ENCODE results near the gene APRT. TPM values are rescaled to one million over a fixed set of nuclear protein-coding genes. Genes with fewer than 3 reads are reported as not detected.

APRT gene
- total and polyA plus RNA-seq, 9 of the 15 experiments (the other 6 are each of a cell fraction or from before 2014, with no cell fraction given), result 41.7 to 409 (median 146) TPM

DNA sequence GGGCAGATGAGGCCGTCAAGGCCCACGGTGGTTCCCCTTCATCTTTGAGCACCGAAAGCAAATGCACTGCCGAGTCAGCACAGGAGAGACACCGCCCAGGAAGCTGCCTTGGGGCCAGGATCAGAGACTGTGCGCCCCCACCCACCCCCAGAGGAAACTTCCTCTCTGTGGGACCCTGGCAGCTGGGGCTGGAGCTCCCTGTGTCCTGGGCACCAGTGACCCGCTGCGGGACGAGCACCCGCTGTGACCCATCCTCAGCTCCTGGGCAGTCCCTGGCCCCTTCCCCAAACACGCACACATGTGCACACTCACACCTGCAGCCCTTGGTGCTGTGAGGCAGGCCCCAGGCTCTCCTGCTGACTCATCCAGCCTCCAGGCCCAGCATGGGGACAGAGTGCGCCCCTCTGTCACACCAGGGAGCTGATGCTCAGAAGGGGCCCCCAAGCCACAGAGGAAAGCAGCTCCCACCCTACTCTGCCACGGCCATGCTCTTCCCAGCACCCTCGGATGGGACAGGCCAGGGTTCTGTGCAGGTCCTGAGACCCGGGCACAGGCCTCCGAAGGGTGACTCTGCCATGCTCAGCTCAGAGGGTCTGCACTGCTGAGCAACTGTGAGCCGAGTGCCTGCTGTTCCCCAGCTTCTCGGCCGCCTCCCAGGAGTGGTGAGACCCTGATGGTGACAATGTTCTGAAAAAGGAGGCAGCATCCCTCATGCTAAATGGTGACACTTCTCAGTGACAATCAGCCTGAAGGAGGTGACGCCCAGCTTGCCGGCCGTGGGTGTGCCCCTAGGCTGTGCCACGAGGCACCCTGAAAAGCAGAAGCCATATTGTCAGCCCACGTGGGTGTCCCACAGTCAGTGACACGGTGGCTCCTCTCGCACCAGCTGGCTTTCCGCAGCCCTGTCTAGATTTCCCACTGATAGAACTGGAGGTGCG, 30.3 kb downstream of the APRT start (continued):
- TF ChIP-seq EP400 (IDR thresholded peaks at IDR 0.05) (peak; percentile 86), ZNF740 (CRISPR knock-in tag; IDR thresholded peaks at IDR 0.05) (peak; percentile 69; the same call in 1 of the 2 replicates), ZNF740 (tag; IDR thresholded peaks at IDR 0.05) (peak in 1 of 2 experiments; percentile 36; a peak in 1 of 4 replicates), NFIC (IDR thresholded peaks at IDR 0.05) (peak; percentile 22; the same call in 1 of the 2 replicates), HDAC8 (tag; IDR thresholded peaks at IDR 0.05) (0 out of 2 replicates have a peak, but pooled peaks have one; percentile 33), CTCFL (IDR thresholded peaks at IDR 0.05; ENCODE audit: borderline replicate concordance, insufficient read depth, low read depth, low read length, poor library complexity, severe bottlenecking) (no peak), BHLHE40 (IDR thresholded peaks at IDR 0.05; ENCODE audit: low read length) (0 out of 2 replicates have a peak, but pooled peaks have one; percentile 44), XRCC5 (IDR thresholded peaks at IDR 0.05; ENCODE audit: low read depth, low read length) (no peak), POLR2H (tag; IDR thresholded peaks at IDR 0.05; ENCODE audit: low read depth) (no peak), ARID4B (CRISPR knock-in tag; IDR thresholded peaks at IDR 0.05) (peak; percentile 96), BCL6 (CRISPR knock-in tag; IDR thresholded peaks at IDR 0.05) (no peak), SMAD4 (CRISPR knock-in tag; conservative IDR thresholded peaks at IDR 0.05) (no peak; the same call in none of the 2 replicates), KLF13 (tag; IDR thresholded peaks at IDR 0.05; ENCODE audit: borderline replicate concordance, low read depth) (peak; percentile 47; the same call in 1 of the 2 replicates)
- TF ChIP-seq, protein P1, sequence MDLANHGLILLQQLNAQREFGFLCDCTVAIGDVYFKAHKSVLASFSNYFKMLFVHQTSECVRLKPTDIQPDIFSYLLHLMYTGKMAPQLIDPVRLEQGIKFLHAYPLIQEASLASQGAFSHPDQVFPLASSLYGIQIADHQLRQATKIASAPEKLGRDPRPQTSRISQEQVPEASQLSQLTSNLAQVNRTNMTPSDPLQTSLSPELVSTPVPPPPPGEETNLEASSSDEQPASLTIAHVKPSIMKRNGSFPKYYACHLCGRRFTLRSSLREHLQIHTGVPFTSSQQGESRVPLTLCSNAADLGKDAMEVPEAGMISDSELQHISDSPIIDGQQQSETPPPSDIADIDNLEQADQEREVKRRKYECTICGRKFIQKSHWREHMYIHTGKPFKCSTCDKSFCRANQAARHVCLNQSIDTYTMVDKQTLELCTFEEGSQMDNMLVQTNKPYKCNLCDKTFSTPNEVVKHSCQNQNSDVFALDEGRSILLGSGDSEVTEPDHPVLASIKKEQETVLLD (IDR thresholded peaks at IDR 0.05), result peak; percentile 71
- TF ChIP-seq, protein P2, sequence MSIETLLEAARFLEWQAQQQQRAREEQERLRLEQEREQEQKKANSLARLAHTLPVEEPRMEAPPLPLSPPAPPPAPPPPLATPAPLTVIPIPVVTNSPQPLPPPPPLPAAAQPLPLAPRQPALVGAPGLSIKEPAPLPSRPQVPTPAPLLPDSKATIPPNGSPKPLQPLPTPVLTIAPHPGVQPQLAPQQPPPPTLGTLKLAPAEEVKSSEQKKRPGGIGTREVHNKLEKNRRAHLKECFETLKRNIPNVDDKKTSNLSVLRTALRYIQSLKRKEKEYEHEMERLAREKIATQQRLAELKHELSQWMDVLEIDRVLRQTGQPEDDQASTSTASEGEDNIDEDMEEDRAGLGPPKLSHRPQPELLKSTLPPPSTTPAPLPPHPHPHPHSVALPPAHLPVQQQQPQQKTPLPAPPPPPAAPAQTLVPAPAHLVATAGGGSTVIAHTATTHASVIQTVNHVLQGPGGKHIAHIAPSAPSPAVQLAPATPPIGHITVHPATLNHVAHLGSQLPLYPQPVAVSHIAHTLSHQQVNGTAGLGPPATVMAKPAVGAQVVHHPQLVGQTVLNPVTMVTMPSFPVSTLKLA (conservative IDR thresholded peaks at IDR 0.05), result peak; percentile 91
